CD1c-positive myeloid dendritic cell (primary cell): ENCODE measurements around the gene CCL11.

ENCODE experiments used
- DNase-seq: peaks from one replicate; pipeline ENCODE4 v3.0.0-alpha.2; 2016; ENCODE audit errors: extremely low spot score

The CCL11 gene

DNA sequence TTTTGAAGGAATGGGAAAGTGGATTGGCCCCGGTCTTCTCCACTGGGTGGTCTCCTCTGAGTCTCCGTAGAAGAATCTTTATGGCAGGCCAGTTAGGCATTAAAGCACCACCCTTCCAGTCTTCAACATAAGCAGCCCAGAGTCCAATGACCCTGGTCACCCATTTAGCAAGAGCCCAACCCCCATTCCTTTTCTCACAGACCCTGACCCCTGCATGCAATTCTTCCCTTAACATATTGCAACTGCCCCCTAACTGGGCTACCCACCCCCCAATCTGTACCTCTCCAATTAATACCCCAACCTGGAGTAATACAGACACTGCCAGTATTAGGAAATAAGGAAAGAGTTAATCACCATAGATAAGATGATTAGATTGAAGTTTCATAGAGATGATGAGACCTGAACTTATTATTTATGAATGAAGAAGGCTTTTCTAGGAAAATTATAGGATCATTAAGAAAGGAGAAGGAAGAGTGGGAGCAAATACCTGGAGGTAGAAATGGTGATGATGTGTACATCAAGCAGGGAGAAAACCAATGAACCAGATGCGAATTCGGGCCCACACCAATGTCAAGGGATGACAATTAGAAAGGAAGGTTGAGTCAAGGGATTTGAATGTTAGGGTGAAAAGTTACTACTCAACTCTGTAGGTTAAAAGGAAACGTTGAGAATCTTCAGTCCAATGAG is 28.1 kb upstream of the CCL11 start:
- no peak for DNase-seq

DNA sequence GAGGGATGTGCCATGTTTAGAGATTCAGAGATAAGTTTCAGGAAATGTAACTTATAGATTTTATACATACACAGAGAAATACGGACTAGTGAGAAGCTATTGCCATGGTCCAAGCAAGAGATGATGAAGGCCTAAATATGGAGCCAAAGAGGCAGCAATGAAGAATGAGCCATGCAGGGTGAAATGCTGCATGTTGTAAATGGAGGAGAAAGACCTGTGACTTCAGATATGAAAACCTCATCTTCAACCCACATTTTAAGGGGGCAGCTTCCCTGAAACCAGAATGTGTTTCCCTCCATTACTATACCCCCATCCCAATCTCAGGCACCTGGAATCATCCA is 27.6 kb upstream of the CCL11 start:
- no peak for DNase-seq

- DNase-seq, result no peak
These were observed 26.4 kb upstream of the CCL11 start for GRCh38 chr17:34259146-34259545.

GRCh38 chr17:34260861-34261260 is 24.7 kb upstream of the CCL11 start:
- no peak for DNase-seq

DNA sequence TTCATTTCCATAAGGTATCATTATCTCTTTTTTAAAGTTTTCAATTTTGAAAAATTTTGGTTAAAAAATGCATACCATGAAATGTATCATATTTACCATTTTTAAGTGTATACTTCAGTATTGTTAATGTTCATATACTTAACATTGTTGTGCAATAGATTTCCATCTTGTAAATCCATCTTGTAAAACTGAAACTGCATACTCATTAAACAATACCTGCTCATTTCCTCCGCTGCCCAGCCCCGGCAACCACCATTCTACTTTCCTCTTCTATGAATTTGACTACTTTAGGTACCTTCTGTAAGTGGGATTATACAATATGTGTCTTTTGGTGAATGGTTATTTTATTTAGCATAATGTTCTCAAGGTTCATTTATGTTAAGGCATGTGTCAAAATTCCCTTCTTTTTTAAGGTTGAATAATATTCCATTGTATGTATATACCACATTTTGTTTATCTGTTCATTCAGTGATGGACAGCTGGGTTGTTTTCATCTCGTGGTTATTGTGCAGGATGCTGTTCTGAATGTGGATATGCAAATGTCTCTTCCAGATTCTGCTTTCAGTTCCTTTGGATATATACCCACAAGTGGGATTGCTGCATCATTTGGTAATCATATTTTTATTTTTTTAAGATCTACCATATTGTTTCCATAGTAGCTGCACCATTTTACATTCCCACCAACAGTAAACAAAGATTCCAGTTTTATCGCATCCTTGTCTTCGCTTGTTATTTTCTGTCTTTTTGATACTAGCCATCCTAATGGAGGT is 23.8 kb upstream of the CCL11 start:
- DNase-seq, result peak; percentile 52

DNA sequence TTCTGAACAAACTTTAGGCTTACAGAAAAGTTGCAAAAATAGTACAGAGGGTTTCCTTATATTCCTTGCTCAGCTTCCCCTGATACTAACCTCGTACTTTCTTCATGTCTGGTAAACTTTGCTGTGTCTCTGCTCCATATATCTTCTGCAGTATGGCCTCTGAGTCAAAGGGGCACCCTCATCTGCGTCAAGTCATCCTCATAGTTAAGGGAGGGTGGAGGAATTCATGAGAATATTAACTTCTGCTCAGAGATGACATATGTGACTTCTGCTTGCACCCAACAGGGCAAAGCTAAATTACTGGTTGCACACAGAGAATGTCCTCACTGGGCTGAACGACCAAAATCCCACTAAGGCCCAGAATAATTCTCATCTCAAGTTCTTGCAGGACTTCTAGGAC is 19.8 kb upstream of the CCL11 start:
- peak; percentile 72 for DNase-seq

DNA sequence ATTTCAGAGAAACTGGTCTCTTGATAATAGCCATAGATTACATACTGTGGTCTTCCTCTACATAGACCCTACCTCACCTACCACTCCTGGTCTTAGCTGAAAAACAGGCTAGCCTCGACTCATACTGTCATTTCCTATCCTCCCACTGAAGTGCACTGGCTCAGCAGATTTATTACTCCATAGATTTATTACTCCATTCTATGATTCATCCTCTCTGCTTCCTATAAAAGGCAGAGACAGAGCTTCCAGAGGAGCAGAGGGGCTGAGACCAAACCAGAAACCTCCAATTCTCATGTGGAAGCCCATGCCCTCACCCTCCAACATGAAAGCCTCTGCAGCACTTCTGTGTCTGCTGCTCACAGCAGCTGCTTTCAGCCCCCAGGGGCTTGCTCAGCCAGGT is 15.6 kb upstream of the CCL11 start, which contains the start of gene CCL7:
Gene CCL7 (plus strand): TSS at position 253 of the 400 bp plus-strand sequence. CDS start 70 bp downstream, at position 323.
- peak; percentile 53 for DNase-seq

GRCh38 chr17:34275881-34276280 is 9.7 kb upstream of the CCL11 start:
- no peak for DNase-seq

- DNase-seq, result no peak
These were observed 8.7 kb upstream of the CCL11 start for GRCh38 chr17:34276826-34277225.

- DNase-seq, result no peak
These were observed 2.0 kb upstream of the CCL11 start for GRCh38 chr17:34283571-34283970.

GRCh38 chr17:34287875-34288274 is 2.3 kb downstream of the CCL11 start:
- DNase-seq, result no peak

GRCh38 chr17:34290586-34290985 is 5.0 kb downstream of the CCL11 start:
- DNase-seq, result no peak

DNA sequence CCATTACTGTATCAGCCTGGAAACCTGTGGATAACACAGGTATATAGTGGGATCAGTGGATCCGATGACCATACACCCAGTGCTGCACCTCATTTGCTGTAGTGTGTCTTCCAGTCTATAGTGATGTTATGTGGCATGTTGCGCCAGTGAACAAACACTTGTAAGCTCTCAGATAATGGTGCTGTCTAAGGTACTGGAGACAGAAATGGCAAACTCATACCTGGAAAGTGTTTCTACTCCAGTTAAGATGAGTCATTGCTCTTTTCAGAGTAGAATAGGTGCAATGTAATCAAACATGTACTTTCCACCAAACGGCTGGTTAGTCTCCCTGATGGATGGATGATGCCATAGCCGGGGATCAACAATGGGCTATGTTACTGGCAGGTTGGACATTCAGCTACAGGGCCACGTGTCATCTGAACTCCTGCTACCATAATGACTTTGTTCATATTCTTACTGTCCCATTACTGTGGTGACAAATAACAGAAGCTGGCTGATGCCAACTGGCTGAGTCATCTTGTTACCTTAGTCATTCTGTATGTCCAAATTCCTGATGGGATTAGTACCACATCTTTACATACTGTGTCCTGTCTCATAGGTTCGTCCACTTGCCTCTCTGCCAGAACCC is 6.3 kb downstream of the CCL11 start:
- DNase-seq, result no peak

- peak; percentile 25 for DNase-seq
These were observed 13.5 kb downstream of the CCL11 start for GRCh38 chr17:34299027-34299426.

- no peak for DNase-seq
These were observed 14.5 kb downstream of the CCL11 start for GRCh38 chr17:34299956-34300577.

GRCh38 chr17:34300652-34301370 is 15.3 kb downstream of the CCL11 start:
- DNase-seq, result peak; percentile 76

DNA sequence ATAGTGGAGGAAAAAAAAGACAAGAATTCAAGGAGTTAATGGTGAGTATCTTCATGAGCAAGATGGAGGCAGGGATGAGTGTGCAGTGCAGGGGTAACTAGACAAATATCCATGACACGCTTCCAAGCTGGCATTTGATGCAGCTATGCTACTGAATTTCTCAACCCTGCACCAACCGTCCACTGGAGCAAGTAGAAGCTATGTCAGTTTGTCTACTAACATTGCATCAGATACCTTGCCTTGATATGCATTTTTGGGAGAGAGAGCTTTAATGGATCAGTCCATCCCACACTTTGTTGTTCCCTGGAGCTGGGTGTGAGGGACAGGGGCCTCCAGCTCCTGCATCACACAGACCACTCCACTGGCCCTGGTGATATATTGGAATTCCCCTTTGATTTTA is 16.4 kb downstream of the CCL11 start:
- no peak for DNase-seq

DNA sequence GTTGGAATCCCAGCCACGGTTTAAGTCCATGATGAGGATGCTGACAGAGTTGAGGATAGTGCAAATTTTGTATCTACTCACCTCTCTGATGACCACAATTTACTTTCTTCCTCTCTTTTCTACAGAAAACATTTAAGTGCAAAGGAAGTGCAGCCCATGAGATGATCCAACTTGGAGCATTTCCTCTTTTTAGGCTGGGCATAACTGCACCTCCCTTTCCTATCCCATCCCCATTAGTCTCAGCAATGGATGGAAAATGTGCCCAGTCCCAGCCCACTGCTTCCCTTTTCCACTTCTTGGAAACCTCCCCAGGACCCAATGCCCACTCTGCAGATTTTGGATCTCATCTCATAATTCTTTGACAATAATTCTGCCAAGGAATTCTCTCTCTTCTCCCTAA is 17.1 kb downstream of the CCL11 start:
- peak; percentile 72 for DNase-seq

- no peak for DNase-seq
These were observed 18.1 kb downstream of the CCL11 start for GRCh38 chr17:34303606-34304005.

DNA sequence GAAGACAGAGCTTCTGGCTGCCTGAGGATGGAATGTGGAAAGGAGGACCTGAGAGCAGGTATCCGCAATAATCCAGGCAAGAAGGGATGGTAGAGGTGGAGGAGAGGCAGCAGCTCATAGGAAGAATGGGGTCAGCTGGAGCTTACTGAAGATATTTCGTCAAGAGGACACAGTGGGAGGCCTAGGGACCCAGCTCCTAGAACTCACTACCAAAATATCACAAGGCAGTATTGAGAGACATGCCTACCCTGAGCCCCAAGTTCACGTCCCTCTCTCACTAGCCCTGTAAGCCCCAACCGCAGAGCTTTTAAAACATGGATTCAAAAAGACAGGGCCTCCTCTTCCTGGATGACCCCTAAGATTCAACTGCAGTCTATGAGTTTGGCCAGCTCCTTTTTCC is 19.5 kb downstream of the CCL11 start:
- no peak for DNase-seq

DNA sequence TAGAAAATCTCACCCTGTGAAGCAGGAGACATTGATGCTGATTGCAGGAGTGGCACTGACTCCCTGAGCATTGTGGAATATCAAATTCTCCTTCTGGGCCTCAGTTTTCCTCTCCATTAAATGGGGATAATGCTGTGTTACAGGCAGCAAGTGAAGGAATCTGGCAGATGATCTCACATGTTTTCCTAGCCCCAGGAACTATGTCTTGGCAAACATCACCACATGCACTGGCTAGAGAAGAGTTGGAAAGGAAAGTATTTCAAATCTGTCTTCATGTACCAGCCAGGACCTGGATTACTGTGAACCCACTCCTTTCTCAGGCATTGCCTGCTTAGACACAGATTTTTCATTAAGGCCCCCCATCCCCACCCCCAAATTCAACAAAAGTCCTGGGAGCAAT is 20.1 kb downstream of the CCL11 start:
- DNase-seq, result no peak

GRCh38 chr17:34306466-34306865 is 20.9 kb downstream of the CCL11 start:
- no peak for DNase-seq
